ENCODE data around the gene OOSP4A. TPM values are rescaled to one million over a fixed set of nuclear protein-coding genes. Genes with fewer than 3 reads are reported as not detected.

OOSP4A gene
- total RNA-seq, 1 donor: not detected

DNA sequence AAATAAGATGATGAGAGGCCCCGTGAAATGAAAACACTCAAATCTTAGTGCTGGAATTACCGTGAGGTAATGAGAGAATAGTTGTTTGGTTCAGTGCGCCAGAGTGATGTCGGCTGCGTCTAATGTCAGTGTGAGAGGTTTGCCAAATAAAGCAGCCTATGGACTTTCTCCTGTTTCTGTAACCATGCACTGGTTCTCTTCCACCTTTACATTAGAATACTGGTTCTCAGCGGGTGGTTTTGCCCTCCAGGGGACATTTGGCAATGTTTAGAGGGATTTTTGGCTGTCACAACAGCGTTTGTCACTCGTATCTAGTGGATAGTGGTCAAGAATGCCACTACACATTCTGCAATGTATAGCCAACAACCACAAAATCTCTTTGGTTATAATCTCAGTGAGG is 54.2 kb downstream of the OOSP4A start:
- no peaks in the 10 kb centered on the region for H3K9me3 ChIP-seq (ENCODE audit: low read depth, low read length)
- no peak overlapping the region for H3K4me2 ChIP-seq (ENCODE audit: insufficient read depth, low read length)
- H3K27me3 ChIP-seq (ENCODE audit: insufficient read depth, low read length): no peaks in the 10 kb centered on the region
- no peak overlapping the region for H2AFZ ChIP-seq (ENCODE audit: low read length)
- H4K20me1 ChIP-seq (ENCODE audit: insufficient read depth, low read length): no peaks in the 10 kb centered on the region
- no peaks in the 10 kb centered on the region for H3K79me2 ChIP-seq (ENCODE audit: insufficient read depth, low read length)
- TF ChIP-seq, protein P1, sequence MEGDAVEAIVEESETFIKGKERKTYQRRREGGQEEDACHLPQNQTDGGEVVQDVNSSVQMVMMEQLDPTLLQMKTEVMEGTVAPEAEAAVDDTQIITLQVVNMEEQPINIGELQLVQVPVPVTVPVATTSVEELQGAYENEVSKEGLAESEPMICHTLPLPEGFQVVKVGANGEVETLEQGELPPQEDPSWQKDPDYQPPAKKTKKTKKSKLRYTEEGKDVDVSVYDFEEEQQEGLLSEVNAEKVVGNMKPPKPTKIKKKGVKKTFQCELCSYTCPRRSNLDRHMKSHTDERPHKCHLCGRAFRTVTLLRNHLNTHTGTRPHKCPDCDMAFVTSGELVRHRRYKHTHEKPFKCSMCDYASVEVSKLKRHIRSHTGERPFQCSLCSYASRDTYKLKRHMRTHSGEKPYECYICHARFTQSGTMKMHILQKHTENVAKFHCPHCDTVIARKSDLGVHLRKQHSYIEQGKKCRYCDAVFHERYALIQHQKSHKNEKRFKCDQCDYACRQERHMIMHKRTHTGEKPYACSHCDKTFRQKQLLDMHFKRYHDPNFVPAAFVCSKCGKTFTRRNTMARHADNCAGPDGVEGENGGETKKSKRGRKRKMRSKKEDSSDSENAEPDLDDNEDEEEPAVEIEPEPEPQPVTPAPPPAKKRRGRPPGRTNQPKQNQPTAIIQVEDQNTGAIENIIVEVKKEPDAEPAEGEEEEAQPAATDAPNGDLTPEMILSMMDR (IDR thresholded peaks at IDR 0.05; ENCODE audit: extremely low read depth, low read depth, low read length): no peak
- H3K36me3 ChIP-seq (ENCODE audit: insufficient read depth, low read length): no peaks in the 10 kb centered on the region
- H3K27ac ChIP-seq (ENCODE audit: low read depth, low read length): no peak overlapping the region
- H3K4me3 ChIP-seq (ENCODE audit: insufficient read depth, low read length): no peak overlapping the region
- no peak for DNase-seq (ENCODE audit: insufficient read length, low spot score, missing footprints)
- H3K4me1 ChIP-seq (ENCODE audit: insufficient read depth, low read length): no peaks in the 10 kb centered on the region

Other genes with a start within 250 kb of the OOSP4A start
- 51.4 and 53.6 TPM in 2 replicates for gene STX3, start 208.7 kb upstream of the OOSP4A start, total RNA-seq
- 31.5 and 32.9 TPM in 2 replicates for gene MRPL16, start 153.3 kb upstream of the OOSP4A start, total RNA-seq
- gene CBLIF, start 118.5 kb upstream of the OOSP4A start, total RNA-seq: not detected in 2 replicates
- gene TCN1, start 97.5 kb upstream of the OOSP4A start, total RNA-seq: not detected in 2 replicates
- gene OOSP3, start 85.3 kb upstream of the OOSP4A start, total RNA-seq: not detected in 2 replicates
- not detected in 2 replicates for gene OOSP1, start 25.6 kb upstream of the OOSP4A start, total RNA-seq
- gene OOSP4B, start 53.1 kb downstream of the OOSP4A start, total RNA-seq: not detected in 2 replicates
- gene OOSP2, start 76.4 kb downstream of the OOSP4A start, total RNA-seq: not detected in 2 replicates
- gene MS4A3, start 92.6 kb downstream of the OOSP4A start, total RNA-seq: not detected in 2 replicates
- not detected in 2 replicates for gene MS4A2, start 124.6 kb downstream of the OOSP4A start, total RNA-seq
- under 0.01 TPM in 1 of 2 replicates, not detected in the other for gene MS4A6A, start 219.1 kb downstream of the OOSP4A start, total RNA-seq

Data from osteoblast (primary cell).